Epithelial cell of esophagus (primary cell): Measurements from ENCODE around the gene HOXA11.

ENCODE experiments used
- DNase-seq: peaks from one replicate; pipeline ENCODE4 v3.0.0; 2010; ENCODE audit warnings: low read depth
- H3K4me3 ChIP-seq: 2 replicates; pipeline ENCODE4 v1.5.1; 2011; ENCODE audit warnings: mild to moderate bottlenecking, low read length, control low read depth
- CTCF ChIP-seq: IDR thresholded peaks from 2 replicates; pipeline ENCODE4 v1.5.1; 2011; ENCODE audit warnings: low read depth, mild to moderate bottlenecking, low read length, control low read depth, inconsistent platforms; ENCODE audit not compliant: insufficient read depth; ENCODE audit errors: missing control alignments

Gene HOXA11

GRCh38 chr7:27182861-27183681 is 2.0 kb downstream of the HOXA11 start:
- DNase-seq, result no peak

GRCh38 chr7:27182285-27182841 is 2.7 kb downstream of the HOXA11 start:
- DNase-seq, result no peak
- no peak overlapping the region for H3K4me3 ChIP-seq
- TF ChIP-seq CTCF, result no peak

More at GRCh38 chr7:27182861-27183681, 2.0 kb downstream of the HOXA11 start:
- H3K4me3 ChIP-seq, result no peak overlapping the region
- TF ChIP-seq CTCF, result no peak

- no peak for DNase-seq
- TF ChIP-seq CTCF, result no peak
- no peak overlapping the region for H3K4me3 ChIP-seq
These were observed 3.2 kb downstream of the HOXA11 start for GRCh38 chr7:27181795-27182275.

- DNase-seq, result no peak
- H3K4me3 ChIP-seq, result no peak overlapping the region
These were observed 4.3 kb downstream of the HOXA11 start for GRCh38 chr7:27180431-27181420.

GRCh38 chr7:27179503-27180430 is 5.3 kb downstream of the HOXA11 start:
- peak; percentile 57 for DNase-seq
- H3K4me3 ChIP-seq, result no peak overlapping the region
- TF ChIP-seq CTCF, result peak; percentile 76

More at GRCh38 chr7:27180431-27181420, 4.3 kb downstream of the HOXA11 start:
- TF ChIP-seq CTCF, result no peak

- no peak for TF ChIP-seq CTCF
- DNase-seq, result no peak
These were observed 6.0 kb downstream of the HOXA11 start for GRCh38 chr7:27179030-27179429.

More at GRCh38 chr7:27179030-27179429, 6.0 kb downstream of the HOXA11 start:
- H3K4me3 ChIP-seq, result no peak overlapping the region
